Embryonic facial prominence (tissue), 1 donor: ENCODE results near the gene RNF180.

Experiments
- DNase-seq: peaks from one replicate; pipeline ENCODE4 v3.0.0-alpha.2; 2016; ENCODE audit errors: extremely low spot score

RNF180 gene, protein sequence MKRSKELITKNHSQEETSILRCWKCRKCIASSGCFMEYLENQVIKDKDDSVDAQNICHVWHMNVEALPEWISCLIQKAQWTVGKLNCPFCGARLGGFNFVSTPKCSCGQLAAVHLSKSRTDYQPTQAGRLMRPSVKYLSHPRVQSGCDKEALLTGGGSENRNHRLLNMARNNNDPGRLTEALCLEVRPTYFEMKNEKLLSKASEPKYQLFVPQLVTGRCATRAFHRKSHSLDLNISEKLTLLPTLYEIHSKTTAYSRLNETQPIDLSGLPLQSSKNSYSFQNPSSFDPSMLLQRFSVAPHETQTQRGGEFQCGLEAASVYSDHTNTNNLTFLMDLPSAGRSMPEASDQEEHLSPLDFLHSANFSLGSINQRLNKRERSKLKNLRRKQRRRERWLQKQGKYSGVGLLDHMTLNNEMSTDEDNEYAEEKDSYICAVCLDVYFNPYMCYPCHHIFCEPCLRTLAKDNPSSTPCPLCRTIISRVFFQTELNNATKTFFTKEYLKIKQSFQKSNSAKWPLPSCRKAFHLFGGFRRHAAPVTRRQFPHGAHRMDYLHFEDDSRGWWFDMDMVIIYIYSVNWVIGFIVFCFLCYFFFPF

DNA sequence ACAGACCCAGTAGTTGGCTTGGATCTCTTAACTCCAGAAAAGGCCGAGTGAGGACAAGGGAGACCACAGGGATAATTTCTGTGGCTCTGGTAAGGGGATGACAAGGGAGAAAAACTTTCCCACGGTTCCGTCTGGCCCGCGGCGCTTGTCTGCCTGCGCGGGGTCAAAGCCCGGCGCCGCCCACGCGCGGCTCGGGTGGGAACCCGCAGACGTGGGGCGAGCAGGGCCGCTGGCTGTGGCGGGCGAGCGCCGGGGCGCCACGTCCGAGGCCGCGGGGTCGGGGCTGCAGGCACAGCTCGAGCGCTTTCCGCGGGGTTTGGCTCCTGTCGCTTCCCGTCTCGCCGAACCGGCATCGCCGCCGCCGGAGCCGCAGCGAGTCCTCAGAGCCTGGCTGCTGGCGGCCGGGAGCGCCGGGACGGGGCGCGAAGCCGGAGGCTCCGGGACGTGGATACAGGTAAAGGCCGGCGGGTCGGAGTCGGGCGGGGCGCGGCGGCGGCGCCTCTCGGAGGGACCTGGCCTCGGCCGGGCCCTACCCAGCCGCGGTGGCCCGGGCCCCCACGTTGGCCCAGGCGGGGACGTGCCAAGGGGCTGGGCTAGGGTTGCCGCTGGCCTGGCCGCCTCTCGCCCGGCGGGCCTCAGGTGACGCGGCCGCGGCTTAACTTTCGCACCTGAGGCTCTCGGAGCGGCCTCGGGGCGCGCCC lies at the start of gene RNF180:
Gene RNF180 (plus strand): TSS at position 344 of the 701 bp plus-strand sequence. CDS start 34,965 bp downstream, outside the sequence.
- DNase-seq, result no peak

DNA sequence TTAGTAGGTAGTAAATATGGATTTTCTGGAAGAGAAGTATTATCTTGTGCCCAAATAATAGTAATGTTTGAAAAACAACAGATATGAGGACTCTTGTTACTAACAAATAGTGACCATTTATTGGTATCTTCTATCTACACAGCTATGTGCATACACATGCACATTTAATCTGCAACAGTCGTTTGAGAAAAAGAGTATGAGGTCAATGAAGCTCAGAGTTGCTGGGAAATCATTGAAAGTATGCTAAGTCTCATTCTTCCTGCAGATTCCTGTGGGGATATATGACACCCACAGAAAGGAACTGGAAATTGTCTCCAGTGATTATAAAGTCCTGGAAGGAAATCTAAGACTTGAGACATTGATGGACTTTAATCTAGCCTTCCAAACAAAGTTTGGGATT lies 40.1 kb upstream of the RNF180 start:
- no peak for DNase-seq

DNA sequence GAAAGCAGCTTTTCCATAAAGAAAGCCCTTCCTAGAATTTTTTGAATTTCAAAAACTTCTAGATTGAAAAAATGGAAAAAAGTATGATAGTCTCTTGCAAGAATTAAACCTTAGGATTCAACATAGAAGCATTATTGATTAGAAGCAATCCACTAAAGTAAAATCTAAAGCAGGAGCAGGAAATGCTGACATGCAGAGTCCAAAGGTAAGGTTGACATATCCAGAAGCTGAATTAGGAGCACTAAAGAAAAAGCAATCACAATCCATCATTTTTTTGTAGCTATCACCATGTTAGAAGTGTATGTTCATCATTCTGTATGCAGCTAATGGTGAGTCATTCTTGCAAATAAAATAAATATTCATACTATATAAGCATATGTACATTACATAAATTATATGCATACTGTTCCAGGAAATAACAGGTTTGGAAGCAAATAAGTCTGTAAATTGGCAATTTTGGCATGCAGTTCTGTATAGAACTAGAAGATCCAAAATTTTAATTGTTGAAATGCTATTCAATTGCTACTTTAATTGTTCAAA lies 39.4 kb upstream of the RNF180 start:
- no peak for DNase-seq

DNA sequence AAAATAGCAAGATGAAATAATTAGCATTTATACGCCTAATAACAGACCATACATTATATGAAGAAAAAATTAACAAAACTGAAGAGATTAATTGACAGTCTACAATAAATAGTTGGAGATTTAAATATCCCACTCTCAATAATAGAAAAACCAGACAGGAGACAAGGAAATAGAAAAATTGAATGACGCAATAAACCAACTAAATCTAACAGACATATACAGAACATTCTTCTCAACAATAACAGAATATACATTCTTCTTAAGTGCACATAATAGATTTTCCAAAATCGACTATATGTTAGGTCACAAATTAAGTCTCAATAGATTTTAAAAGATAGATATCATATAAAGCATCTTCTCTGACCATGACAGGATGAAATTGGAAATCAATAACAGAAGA lies 25.6 kb upstream of the RNF180 start:
- no peak for DNase-seq

DNA sequence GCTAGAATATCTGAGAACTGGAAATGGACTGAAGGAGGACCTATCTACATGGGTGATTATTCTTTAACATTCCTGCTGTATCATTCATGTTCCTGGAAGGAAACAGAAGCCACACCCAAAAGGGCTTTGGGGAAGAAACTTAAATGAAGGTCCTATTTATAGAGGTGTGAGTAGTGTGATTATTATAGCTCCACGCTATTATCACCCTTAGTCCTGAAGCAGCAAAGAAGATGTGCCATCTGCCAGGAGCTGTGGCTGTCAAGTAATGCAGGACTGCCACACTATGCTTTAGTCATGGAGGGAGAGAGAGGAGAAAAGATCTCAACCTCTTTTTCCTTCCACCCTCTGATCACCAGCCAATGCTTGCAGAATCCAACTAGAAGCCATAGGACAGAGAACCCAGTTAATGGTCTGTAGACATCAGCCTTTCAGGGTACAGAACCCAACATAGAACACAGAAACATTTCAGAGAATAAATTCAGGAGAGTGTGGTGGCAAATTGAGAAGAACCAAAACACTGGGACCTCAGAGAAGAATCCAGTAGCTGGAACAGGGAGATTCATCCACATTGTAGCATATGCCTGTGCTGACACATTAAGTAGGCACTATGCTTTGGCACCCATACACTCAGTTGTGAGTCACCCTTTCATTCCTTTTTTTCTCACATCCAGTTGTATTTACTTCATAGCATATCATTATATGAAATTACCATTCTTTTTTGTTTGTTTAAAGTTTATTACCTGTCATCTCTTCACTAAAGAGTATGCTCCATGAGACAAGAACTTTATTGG lies 21.0 kb upstream of the RNF180 start:
- no peak for DNase-seq

DNA sequence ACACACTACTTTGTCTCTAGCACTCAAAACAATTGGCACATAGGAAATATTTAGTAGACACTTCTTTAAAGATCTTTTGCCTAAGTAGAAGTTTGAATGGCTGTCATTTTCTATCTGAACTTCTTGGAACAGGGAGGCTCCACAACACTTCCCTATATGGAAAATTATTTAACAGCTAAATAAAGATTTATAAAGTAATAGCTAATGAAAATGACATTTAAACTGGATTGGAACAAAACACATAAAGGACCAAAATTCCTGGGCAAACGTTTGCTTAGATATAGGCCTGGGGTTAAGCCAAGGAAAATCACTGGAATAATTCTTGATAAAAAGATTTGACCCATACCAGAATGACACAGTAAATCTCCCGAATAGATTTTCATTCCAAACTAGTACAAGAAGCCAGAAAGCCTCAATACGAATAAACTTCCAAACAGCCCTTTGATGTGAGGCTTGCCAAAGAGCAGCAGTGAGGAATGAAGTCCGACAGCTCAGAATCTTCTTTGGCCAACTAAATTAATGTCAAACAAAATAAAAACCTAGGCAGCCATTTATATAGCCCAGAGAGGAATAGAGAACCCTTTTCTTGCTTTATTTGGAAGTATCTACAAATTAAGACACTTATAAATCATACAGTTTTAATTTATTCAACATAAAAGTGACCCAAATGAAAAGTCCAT lies 20.3 kb upstream of the RNF180 start:
- no peak for DNase-seq

DNA sequence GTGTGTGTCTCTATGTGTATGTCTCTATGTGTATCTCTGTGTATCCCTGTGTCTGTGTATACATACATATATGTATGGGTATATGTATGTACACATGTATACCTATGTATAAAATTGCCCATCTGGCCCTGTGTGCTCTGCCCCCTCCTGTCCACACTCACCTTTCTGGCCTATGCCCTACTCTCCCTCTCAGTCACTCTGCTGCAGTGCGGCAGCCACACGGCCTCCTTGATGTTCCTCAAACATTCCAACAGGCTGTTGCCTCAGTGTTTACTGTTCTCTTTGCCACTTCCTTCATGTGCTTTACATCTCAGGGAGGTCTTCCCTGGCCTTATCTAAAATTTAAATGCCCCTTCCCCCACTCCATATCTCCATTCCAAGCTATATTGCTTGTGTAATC lies 18.3 kb upstream of the RNF180 start:
- no peak for DNase-seq

DNA sequence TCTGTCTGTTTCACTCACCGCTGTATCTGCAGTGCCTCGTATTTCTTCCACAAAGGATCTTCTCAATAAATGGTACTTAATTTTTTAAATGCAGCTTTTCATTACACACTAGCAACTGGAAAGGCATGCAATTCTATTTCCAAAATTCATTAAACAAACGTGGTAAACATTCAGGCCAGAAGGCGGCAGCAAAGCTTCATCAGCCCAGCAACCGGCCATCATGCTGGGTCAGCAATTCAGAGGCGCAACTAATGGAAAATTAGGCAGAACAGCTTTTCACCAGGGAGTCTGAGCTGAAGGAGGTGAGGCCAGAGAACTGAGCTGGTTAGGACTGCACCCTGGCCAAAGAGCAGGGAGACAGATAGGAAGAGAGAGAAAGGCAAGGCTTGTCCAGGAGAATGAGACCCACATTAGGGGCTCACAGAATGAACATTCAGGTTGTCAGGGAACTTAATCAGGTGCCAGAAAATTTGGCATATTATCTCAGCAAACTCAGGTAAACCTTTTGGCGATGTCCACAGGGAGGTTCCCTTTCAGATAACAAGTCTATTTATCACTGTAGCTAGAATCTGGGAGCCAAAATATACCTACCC lies 17.7 kb upstream of the RNF180 start:
- no peak for DNase-seq

DNA sequence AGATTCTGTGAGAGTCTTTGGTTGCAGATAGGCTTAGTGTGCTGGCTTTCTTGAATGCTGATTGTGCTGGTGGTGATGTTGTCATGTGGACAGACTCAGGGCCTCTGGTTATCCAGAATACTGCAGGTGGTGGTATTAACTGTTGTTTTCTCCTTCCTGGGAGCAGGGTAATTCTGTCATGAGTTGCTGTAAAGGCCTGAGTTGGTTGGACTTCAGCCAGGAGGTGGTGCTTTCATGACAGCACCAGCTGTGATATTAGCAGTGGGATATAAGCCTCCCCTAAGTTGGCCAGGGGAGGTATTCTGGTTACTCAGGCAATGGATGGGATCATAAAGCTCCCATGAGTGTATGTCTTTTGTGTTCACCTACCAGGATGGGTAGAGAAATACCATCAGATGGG lies 16.4 kb upstream of the RNF180 start:
- no peak for DNase-seq

DNA sequence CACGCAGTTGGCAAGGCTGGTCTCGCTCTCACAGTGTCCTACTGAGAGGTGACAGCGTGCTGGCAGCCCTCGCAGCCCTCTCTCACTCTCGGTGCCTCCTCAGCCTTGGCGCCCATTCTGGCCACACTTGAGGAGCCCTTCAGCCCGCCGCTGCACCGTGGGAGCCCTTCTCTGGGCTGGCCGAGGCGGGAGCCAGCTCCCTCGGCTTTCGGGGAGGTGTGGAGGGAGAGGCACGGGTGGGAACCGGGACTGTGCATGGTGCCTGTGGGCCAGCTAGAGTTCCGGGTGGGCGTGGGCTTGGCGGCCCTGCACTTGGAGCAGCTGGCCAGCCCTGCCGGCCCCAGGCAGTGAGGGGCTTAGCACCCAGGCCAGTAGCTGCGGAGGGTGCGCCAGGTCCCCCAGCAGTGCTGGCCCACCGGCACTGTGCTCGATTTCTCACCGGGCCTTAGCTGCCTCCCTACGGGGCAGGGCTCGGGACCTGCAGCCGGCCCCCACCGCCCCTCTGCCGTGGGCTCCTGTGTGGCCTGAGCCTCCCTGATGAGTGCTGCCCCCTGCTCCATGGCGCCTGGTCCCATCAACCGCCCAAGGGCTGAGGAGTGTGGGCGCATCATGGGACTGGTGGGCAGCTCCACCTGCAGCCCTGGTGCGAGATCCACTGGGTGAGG lies 15.7 kb upstream of the RNF180 start:
- no peak for DNase-seq

DNA sequence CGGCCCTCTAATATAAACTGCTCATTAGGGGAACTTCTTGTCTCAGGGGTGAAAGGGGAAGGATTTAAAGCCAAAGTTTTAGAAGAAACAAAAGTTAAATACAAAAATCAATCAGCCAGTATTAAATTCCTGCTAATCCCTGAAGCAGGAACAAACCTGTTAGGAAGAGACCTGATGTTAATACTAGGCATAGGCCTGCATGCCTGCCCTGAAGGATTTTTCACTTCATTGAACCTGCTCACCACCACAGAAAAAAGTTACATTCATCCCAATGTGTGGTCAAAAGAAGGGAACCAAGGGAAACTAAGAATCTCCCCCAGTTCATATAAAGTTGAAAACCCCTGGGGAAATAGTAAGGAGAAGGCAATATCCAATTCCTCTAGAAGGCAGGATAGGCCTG lies 9.4 kb upstream of the RNF180 start:
- no peak for DNase-seq

DNA sequence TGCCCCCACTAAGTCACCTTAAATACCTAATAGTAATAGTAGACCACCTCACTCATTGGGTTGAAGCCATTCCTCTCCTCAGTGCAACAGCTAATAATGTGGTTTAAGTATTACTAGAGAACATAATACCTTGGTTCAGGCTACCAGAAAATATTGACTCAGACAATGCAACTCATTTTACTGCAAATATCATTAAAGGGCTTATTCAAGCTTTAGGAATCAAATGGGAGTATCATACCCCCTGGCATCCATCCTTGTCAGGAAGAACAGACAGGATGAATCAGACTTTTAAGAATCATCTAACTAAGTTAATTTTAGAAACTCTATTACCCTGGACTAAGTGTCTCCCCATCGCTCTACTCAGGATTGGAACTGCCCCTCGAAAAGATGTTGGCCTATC lies 6.8 kb upstream of the RNF180 start:
- DNase-seq, result no peak

DNA sequence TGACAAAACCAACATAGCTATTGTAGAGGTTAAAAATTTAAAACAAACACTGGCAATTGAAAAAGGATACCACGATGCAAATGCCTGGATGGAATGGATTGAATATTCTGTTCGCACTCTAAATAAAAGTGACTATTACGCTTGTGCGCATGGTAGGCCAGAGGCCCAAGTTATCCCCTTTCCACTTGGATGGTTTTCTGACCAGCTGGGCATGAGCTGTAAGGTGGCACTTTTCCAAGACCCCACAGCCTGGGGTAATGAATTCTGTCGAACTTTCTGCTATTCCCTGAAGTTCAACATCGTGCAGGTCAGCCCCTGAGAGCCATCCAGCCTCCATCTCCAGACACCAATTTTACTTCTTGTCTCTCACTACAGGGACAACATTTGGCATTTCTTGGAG lies 5.4 kb upstream of the RNF180 start:
- no peak for DNase-seq

DNA sequence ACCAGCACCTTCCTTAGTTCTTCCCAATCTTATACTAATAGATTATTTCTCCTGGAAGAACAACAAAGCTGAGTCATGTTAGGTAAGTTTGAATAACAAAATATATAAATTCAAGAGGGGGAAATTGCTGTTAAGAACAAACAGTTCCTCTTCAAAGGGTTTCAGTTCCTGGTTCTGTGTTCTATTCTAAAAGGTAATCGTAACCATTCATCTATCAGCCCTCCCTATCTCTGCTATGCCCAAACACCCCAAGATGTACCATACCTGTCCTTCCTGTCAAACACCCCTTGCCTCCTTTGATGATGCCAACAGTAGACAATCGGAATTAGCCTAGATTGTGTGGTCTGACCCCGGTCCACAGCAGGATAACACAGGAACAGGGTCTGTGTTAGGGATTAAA lies 4.2 kb upstream of the RNF180 start:
- DNase-seq, result no peak

DNA sequence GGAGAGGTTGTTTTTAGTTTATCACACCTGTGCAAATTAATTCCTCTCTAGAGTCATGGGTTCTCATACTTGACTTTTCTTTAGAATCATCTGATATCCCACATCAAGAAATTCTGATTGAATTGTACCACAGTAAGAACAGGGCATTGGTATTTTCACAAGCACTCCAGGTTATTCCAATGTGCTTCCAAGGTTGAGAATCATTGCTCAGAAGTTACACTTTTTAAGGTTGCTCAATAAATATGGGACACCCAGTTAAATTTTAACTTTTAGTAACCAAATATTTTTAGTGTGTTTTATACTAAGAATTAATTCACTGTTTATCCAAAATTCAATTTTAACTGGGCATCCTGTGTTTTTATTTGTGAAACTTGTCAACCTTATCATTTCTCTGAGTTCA lies 2.5 kb upstream of the RNF180 start:
- DNase-seq, result no peak

DNA sequence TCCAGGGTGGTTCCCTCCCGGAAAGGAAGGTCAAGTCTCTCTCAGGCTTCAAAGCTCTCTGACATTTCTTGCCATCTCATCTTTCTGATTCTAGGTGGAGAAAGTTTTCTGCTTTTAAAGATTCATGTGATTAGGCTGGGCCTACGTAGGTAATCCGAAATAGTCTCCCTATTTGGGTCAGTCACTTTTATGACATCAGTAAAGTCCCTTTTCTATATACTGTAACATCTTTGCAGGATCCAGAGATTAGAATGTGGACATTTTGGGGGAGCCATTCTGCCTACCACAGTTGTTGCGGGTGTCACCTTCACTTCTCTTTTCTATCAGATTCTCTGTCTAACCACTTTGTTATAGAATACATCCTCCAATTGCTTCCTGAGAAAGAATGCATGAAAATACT lies 1.9 kb upstream of the RNF180 start:
- no peak for DNase-seq

DNA sequence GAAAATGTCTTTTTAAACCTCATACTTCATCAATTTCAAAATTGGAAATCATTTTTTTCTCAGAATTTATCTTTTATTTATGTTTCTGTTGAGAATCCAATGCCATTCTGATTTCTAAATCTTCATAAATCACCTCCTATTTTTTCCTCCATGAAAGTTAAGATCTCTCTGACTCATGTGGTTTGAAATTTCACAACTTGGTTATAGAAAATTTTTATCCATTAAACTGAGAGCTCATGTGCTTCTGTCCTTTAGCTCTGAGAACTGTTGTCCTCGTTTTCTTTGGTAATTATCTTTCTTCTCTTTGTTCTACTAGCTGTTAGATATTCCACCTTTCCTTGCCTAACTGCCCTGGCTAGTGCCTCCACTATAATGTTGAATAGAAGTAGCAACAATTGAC lies 1.5 kb upstream of the RNF180 start:
- DNase-seq, result no peak

DNA sequence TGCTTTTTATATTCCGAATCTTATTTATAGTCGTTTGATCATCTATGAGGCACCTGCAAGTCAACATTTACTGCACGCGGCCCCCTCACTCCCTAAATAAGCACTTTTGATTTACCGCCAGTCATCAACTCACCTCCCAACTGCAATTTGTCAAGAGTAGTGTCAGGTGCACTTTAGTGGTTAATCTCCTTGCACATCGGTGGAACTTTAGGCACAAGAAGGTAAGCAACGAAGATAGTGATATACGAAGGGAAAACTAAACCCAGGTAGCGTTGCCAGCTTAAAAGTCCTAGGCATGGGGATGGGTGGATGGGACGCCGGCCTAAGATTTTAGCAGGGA lies 513 bp upstream of the RNF180 start:
- no peak for DNase-seq

DNA sequence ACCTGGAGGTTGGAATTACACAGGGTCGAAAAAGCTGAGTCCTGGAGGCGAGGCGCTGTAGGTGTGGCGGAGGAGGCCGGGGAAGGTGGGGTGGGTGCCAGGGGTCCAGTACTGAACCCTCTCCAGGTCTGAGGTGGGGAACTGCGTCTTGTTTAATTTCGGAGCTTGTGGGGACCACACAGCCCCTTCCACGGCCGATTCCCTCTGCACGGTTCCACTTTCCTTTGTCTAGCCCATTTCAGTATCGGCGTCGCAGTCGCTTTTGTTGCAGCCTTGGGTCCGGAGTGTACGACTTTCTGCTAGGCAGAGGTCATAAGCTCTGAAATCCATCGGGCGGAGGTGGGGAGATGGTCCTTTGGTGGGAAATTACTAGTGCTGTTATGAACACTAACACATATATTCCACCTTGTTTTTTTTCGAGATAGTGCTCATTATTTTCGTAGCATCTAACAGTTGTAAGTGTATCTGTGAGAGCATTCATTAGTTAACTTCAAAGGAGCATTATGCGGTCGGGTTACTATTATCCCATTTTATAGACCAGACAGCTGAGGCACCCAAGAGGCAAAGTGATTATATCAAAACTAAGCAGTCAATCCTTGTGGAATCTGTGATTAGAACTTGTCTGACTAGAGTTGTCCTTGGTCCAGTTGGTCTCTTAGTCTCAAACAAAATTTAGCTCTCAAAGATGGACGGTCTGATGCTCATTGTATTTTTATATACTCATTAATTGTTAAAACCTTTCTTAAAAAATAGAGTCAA lies 737 bp downstream of the RNF180 start:
- DNase-seq, result no peak

DNA sequence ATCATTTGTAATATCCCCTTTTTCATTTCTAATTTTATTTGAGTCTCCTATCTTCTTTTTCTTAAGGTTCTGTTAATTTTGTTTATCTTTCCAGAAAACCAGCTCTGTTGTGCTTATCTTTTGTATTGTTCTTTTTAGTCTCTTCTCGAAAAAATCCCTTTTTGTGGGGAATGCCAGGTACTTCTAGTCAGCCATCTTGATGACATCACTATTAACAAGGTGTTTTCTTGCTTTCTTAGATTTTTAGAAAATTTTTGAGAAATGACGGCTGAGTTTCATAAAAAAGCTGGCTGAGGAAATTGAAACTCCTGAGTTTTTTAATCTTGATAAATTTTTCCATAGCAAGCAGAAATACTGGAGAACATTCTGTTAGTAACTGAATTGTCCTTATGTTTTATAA lies 10.7 kb downstream of the RNF180 start:
- no peak for DNase-seq
